KOPT-K1 (cell line): ENCODE results near the gene INTS12.

ENCODE experiments used
- H3K27ac ChIP-seq: fragments of 200-600 bp; sonication (generic); 2 replicates; pipeline ENCODE4 v1.5.1; 2016; ENCODE audit warnings: antibody characterized with exemption, mild to moderate bottlenecking, low read depth, low read length; ENCODE audit not compliant: poor library complexity, severe bottlenecking
- H3K36me3 ChIP-seq: fragments of 200-600 bp; sonication (generic); 2 replicates; pipeline ENCODE4 v1.5.1; 2017; ENCODE audit warnings: antibody characterized with exemption, mild to moderate bottlenecking, low read length, moderate library complexity; ENCODE audit not compliant: insufficient read depth
- H3K9me3 ChIP-seq: fragments of 200-600 bp; sonication (generic); 2 replicates; pipeline ENCODE4 v1.5.1; 2017; ENCODE audit warnings: antibody characterized with exemption, low read length, mild to moderate bottlenecking; ENCODE audit not compliant: insufficient read depth, poor library complexity, severe bottlenecking

Gene INTS12

GRCh38 chr4:105659190-105659589 is 49.3 kb downstream of the INTS12 start:
- Histone ChIP-seq H3K27ac (no peak overlapping the region), H3K9me3 (no peaks in the 10 kb centered on the region)

DNA sequence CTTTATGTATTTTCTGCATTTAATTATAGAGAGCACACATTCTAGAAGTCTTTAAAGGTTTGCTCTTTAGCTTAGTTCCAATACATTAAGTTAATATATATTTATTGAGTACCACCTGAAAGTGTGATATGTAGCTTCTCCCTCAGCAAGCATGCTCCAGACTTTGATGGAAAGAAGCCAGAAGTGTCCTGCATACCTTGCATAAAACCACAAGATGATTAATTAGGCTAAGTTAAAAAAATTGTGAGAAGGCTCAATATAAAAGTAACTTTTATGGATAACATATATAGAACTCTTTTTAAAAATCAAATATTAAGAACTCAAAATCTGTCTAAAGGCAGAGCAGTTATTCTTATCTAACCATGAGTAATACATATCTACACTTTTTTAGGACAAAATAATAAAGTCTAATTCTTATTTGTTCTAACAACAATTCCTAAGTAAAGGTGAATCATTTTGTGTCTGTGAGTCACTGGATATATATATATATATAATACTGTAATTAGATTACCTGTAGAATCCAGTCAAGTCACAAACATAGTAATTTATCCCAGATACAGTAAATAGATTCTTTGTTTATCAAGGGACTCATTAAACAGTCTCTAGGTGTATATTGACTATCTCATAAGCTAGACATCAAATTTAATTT is 51.2 kb downstream of the INTS12 start:
- Histone ChIP-seq H3K9me3 (no peaks in the 10 kb centered on the region), H3K27ac (no peak overlapping the region), H3K36me3 (no peaks in the 10 kb centered on the region)

More at GRCh38 chr4:105659190-105659589, 49.3 kb downstream of the INTS12 start:
- no peaks in the 10 kb centered on the region for H3K36me3 ChIP-seq

- no peaks in the 10 kb centered on the region for H3K9me3 ChIP-seq
- no peak overlapping the region for H3K27ac ChIP-seq
- H3K36me3 ChIP-seq = no peaks in the 10 kb centered on the region
Measured at GRCh38 chr4:105652286-105652888, 56.1 kb downstream of the INTS12 start.

- Histone ChIP-seq H3K9me3 (no peaks in the 10 kb centered on the region), H3K36me3 (no peaks in the 10 kb centered on the region), H3K27ac (no peak overlapping the region)
Measured at GRCh38 chr4:105651884-105652283, 56.6 kb downstream of the INTS12 start.

- no peaks in the 10 kb centered on the region for H3K9me3 ChIP-seq
- H3K27ac ChIP-seq = no peak overlapping the region
- H3K36me3 ChIP-seq = no peaks in the 10 kb centered on the region
Measured at GRCh38 chr4:105650190-105650589, 58.3 kb downstream of the INTS12 start.

DNA sequence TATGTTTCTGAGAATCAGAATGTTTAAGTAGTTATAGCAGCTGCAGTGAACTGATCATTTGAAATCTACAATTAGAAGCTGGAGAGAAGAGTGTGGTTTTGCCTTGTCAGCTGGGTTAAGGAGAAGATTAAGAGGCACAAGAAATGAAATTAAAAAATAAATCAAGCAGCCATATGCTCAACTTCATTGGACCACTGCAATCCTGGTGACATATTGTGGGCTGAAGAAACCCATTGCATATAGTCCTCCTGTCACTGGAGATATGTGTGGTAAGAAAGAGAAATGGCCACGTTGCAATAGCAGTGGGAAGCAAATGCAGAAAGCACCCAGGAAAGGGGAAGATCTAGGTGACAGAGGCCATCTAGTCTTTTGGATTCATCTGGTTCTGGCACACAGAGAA is 63.0 kb downstream of the INTS12 start:
- no peaks in the 10 kb centered on the region for H3K9me3 ChIP-seq
- no peaks in the 10 kb centered on the region for H3K36me3 ChIP-seq
- H3K27ac ChIP-seq = no peak overlapping the region

DNA sequence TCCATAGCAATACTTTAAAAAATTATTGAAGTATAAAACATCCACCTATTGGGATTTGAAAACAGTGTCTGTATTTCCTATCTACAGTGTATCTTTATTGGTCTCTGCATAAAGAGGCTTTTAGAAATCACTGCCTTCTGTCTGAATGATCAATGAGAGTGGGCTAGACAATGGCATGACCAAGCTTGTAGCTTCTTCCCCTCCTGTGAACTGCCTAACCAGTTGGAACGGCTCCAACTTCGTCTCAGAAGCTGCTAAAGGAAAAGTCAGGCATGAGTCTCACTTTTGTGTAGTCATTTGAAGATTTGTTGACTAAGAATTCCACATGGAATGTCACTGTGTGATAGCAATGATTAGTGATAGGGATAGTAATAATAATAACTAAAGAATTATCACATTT is 64.2 kb downstream of the INTS12 start:
- Histone ChIP-seq H3K36me3 (no peaks in the 10 kb centered on the region), H3K27ac (no peak overlapping the region), H3K9me3 (no peaks in the 10 kb centered on the region)

- Histone ChIP-seq H3K36me3 (no peaks in the 10 kb centered on the region), H3K9me3 (no peaks in the 10 kb centered on the region), H3K27ac (no peak overlapping the region)
Measured at GRCh38 chr4:105641845-105642244, 66.6 kb downstream of the INTS12 start.

DNA sequence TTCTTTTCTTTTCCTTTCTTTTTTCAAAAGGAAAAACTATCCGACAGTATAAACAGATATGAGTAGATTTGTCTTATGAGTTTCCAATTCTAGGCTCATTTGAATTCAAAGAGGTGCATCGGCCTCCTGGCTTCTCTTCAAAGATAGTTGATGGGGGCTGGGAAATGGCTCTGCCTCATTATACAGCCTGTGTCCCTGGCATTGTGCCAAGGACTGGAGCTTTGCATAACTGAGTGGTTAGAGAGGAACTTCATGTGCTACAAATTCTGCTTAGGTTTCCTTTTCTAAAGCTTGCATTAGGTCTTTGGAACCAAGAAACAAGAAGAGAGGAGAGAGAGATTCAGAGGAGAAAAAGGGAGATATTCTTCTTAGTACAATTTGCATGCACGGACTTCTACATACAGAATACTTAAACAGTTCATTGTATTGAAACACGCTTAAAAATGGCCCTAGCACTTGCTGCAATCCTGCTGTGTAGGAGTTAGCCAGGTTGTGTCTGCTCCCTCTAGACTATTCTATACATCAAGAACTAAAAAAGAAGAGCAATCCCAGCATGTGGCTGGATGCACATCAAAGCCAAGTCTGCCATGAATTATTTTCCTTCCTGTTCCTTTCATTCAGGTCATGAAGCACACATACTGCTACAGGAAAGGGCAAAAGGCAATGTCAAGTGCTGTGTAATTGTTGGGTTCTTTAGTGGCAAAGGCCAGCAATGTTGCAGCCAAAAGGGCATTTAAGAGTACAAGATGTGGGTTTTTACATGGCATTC is 70.9 kb downstream of the INTS12 start:
- Histone ChIP-seq H3K36me3 (no peaks in the 10 kb centered on the region), H3K9me3 (no peaks in the 10 kb centered on the region), H3K27ac (no peak overlapping the region)

DNA sequence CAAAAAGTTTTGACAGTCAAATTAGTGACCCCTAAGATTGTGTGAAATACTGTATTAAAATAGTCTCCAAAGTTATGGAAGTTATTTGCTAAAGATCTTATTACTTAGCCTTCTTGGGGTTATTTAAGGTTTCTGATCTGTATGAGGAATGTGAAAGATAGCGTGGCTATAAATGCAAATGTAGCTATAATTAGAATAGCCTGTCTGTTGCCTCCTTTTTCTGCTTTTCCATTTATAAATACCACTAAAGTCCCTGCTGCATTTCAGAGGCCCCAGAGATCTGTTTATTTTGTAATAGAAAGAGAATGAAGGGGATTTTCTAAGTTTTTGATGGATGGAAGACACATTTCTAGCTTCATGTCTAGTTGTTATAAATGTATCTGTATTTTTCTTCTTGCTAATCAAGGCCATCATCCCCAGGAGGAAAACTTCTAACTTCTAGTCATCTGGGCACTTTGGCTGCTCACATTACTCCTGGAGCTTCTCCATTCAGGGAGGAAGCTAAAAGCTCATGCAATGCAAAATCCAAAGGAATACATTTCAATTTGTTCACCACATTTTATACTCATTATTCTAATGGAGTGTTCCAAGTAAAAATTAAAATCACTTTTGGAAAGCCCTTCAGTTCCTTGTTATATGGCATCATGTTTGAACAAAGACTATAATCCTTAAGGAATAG is 73.9 kb downstream of the INTS12 start:
- Histone ChIP-seq H3K9me3 (no peaks in the 10 kb centered on the region), H3K36me3 (no peaks in the 10 kb centered on the region), H3K27ac (no peak overlapping the region)

GRCh38 chr4:105633241-105633640 is 75.2 kb downstream of the INTS12 start:
- Histone ChIP-seq H3K27ac (no peak overlapping the region), H3K9me3 (no peaks in the 10 kb centered on the region), H3K36me3 (no peaks in the 10 kb centered on the region)
